Caco-2 (cell line): ENCODE data around the gene CCS. TPM values are rescaled to one million over a fixed set of nuclear protein-coding genes. Genes with fewer than 3 reads are reported as not detected.

Experiments
- BruUV-seq: library from RNA; stranded (reverse); fragments of 400-500 nt; replicated peaks from 2 replicates; lab custom pipeline; 2021; lab: Mats Ljungman, UMichigan
- CTCF ChIA-PET: fragments of 300-600 bp; sonication (Branson Sonifier 250); formaldehyde crosslinking; loops from one replicate; lab custom pipeline; 2022; ENCODE audit warnings: antibody characterized with exemption; lab: Charles Lee
- POLR2A ChIA-PET: fragments of 300-600 bp; sonication (Branson Sonifier 250); formaldehyde crosslinking; loops from one replicate; lab custom pipeline; 2022; ENCODE audit warnings: antibody characterized with exemption; lab: Charles Lee
- DNase-seq, 2 experiments: peaks; one replicate each; pipeline versions ENCODE4 v3.0.0 to v3.0.0-alpha.2; 2020 to 2022
- H3K27me3 ChIP-seq: replicated peaks from 2 replicates; pipeline ENCODE4 v1.6.0; 2011; ENCODE audit warnings: low read length; ENCODE audit not compliant: control insufficient read depth, insufficient read depth
- H3K36me3 ChIP-seq: 2 replicates; pipeline ENCODE4 v1.5.1; 2011; ENCODE audit warnings: low read length; ENCODE audit not compliant: control insufficient read depth, insufficient read depth
- H3K4me1 ChIP-seq: fragments of 250-450 bp; sonication (Bioruptor Pico); 2 replicates; pipeline ENCODE4 v1.5.1; 2020; ENCODE audit warnings: mild to moderate bottlenecking
- H3K4me3 ChIP-seq: 2 replicates; pipeline ENCODE4 v1.5.1; 2011; ENCODE audit warnings: low read depth, mild to moderate bottlenecking, control low read depth, low read length
- H3K9me3 ChIP-seq: fragments of 250-450 bp; sonication (Bioruptor Pico); 2 replicates; pipeline ENCODE4 v1.5.1; 2020; ENCODE audit warnings: mild to moderate bottlenecking, moderate library complexity
- H3K27ac Mint-ChIP-seq: one replicate; pipeline ENCODE4 v1.8.0; 2022; ENCODE audit warnings: mixed read lengths; ENCODE audit not compliant: unreplicated experiment
- H3K27me3 Mint-ChIP-seq: one replicate; pipeline ENCODE4 v1.8.0; 2022; ENCODE audit warnings: mixed read lengths; ENCODE audit not compliant: insufficient read depth, unreplicated experiment
- H3K36me3 Mint-ChIP-seq: one replicate; pipeline ENCODE4 v1.8.0; 2022; ENCODE audit warnings: mild to moderate bottlenecking, mixed read lengths; ENCODE audit not compliant: insufficient read depth, unreplicated experiment
- H3K4me1 Mint-ChIP-seq: one replicate; pipeline ENCODE4 v1.8.0; 2022; ENCODE audit warnings: low read depth, mixed read lengths; ENCODE audit not compliant: unreplicated experiment
- H3K4me3 Mint-ChIP-seq: one replicate; pipeline ENCODE4 v1.8.0; 2022; ENCODE audit warnings: mild to moderate bottlenecking, moderate library complexity, mixed read lengths; ENCODE audit not compliant: unreplicated experiment
- H3K9me3 Mint-ChIP-seq: one replicate; pipeline ENCODE4 v1.8.0; 2022; ENCODE audit warnings: mixed read lengths; ENCODE audit not compliant: unreplicated experiment
- CTCF ChIP-seq, 2 experiments: fragments of 200-600 bp in 1 of 2; IDR thresholded peaks; 1 replicate in 1 of 2; 2 replicates in 1 of 2; pipeline versions ENCODE4 v1.5.1 to v1.8.0; 2011 to 2022; ENCODE audit warnings: antibody characterized with exemption in 1 of 2, control low read depth in 1 of 2, inconsistent platforms in 1 of 2, low read depth in 1 of 2, low read length in 1 of 2, mild to moderate bottlenecking in 1 of 2, moderate library complexity in 1 of 2; ENCODE audit not compliant: insufficient read depth in 1 of 2, severe bottlenecking in 1 of 2, unreplicated experiment in 1 of 2
- intact Hi-C: fragments of 100-400 bp; cut with micrococcal nuclease; formaldehyde crosslinking; loops from one replicate; pipeline ENCODE4 v1.10.0; 2022; ENCODE audit not compliant: unreplicated experiment
- total RNA-seq: library from RNA; stranded (reverse); gene quantifications from 2 replicates; pipeline ENCODE4 v1.2.3, GENCODE V29; 2022

Gene CCS
- total RNA-seq, 1 experiment from 2014 or later: 52.9 TPM

DNA sequence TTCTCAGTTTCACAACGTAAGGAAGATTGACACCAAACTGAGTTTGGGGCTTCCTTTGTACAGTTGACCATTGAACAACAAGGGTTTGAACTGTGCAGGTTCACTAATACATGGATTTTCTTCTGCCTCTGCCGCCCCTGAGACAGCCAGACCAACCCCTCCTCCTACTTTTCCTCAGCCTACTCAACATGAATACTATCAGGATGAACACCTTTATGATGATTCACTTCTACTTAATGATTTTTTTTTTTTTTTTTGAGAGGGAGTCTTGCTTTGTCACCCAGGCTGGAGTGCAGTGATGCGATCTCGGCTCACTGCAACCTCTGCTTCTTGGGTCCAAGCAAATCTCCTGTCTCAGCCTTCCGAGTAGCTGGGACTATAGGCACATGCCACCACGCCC lies 60.1 kb downstream of the CCS start:
- Histone ChIP-seq H3K27me3 (no peaks in the 10 kb centered on the region), H3K9me3 (no peaks in the 10 kb centered on the region), H3K4me1 (no peaks in the 10 kb centered on the region), H3K36me3 (peaks cover 3% of the 10 kb centered on the region), H3K4me3 (no peak overlapping the region)
- Mint-ChIP-seq H3K4me1 (peaks cover 6% of the 10 kb centered on the region), H3K4me3 (no peak overlapping the region), H3K27ac (no peak overlapping the region), H3K27me3 (no peaks in the 10 kb centered on the region), H3K36me3 (peaks cover 100% of the 10 kb centered on the region), H3K9me3 (no peaks in the 10 kb centered on the region)
- intact Hi-C loops: no loop called here
- CTCF ChIA-PET: no interaction called here
- no peak for DNase-seq
- TF ChIP-seq CTCF (IDR thresholded peaks at IDR 0.05; ENCODE audit: insufficient read depth in 1 of 2, low read depth in 1 of 2, low read length in 1 of 2, severe bottlenecking in 1 of 2, unreplicated experiment in 1 of 2): no peak
- POLR2A ChIA-PET: interaction anchor here (1.2 kb wide), 1 partner anchor 37 kb away, joined by 7 read pairs; the partner anchor contains the start of gene RBM14
- BruUV-seq: no TSS peak

Other genes with a start within 250 kb of the CCS start
- 58.1 and 58.2 TPM in 2 replicates for gene BRMS1, start 248.1 kb upstream of the CCS start, total RNA-seq
- gene B4GAT1, start 245.6 kb upstream of the CCS start, total RNA-seq: 23.0 and 23.8 TPM in 2 replicates
- gene SLC29A2, start 221.4 kb upstream of the CCS start, total RNA-seq: 30.3 and 32.0 TPM in 2 replicates
- gene NPAS4, start 172.2 kb upstream of the CCS start, total RNA-seq: not detected in 2 replicates
- 201 and 206 TPM in 2 replicates for gene MRPL11, start 154.3 kb upstream of the CCS start, total RNA-seq
- 21.0 and 21.1 TPM in 2 replicates for gene PELI3, start 126.3 kb upstream of the CCS start, total RNA-seq
- gene DPP3, start 112.8 kb upstream of the CCS start, total RNA-seq: 106 TPM in 2 replicates
- 47.1 and 50.0 TPM in 2 replicates for gene BBS1, start 82.5 kb upstream of the CCS start, total RNA-seq
- 25.1 and 26.9 TPM in 2 replicates for gene ZDHHC24, start 47.1 kb upstream of the CCS start, total RNA-seq
- gene ACTN3, start 46.3 kb upstream of the CCS start, total RNA-seq: 0.16 TPM in 1 of 2 replicates, not detected in the other
- not detected in 2 replicates for gene CTSF, start 24.6 kb upstream of the CCS start, total RNA-seq
- gene CCDC87, start 122 bp upstream of the CCS start, total RNA-seq: 1.0 TPM in 2 replicates
- 160 and 173 TPM in 2 replicates for gene RBM14, start 23.4 kb downstream of the CCS start, total RNA-seq
- 257 and 273 TPM in 2 replicates for gene RBM4, start 45.5 kb downstream of the CCS start, total RNA-seq
- 39.8 and 45.8 TPM in 2 replicates for gene RBM4B, start 84.7 kb downstream of the CCS start, total RNA-seq
- gene SPTBN2, start 136.0 kb downstream of the CCS start, total RNA-seq: 37.6 and 45.0 TPM in 2 replicates